ENCODE results near the gene SLC44A3.

GRCh38 chr1:94942171-94943128 lies 122.3 kb downstream of the SLC44A3 start:
- no peak for TF ChIP-seq STAT1 (IDR thresholded peaks at IDR 0.05; ENCODE audit: unreplicated experiment)
- TF ChIP-seq CTCF (conservative IDR thresholded peaks at IDR 0.05; ENCODE audit: low read depth in 2 of 2): no peak
- no peak for TF ChIP-seq EZH2 (IDR thresholded peaks at IDR 0.05; ENCODE audit: low read depth, unreplicated experiment)
- no peak for TF ChIP-seq POLR2AphosphoS5 (IDR thresholded peaks at IDR 0.05; ENCODE audit: low read depth)
- TF ChIP-seq REST (IDR thresholded peaks at IDR 0.05; ENCODE audit: unreplicated experiment): no peak

All from GM23338 (cell line).